Spinal cord (tissue), 10 donors: ENCODE results near the gene TPSG1. TPM values are rescaled to one million over a fixed set of nuclear protein-coding genes. Genes with fewer than 3 reads are reported as not detected.
A peak's percentile ranks its signal among the peaks of the same experiment; 100 is the strongest.
"Not testable (repeated sequence)": the region's sequence is repeated elsewhere in the genome, so short reads cannot be mapped to it uniquely, and the experiment has no call there.

ENCODE experiments used
- DNase-seq, 6 donors: peaks; one replicate each; pipeline versions ENCODE4 v3.0.0 to v3.0.0-alpha.2; 2013 to 2015; ENCODE audit warnings: low spot score in 6 of 6, low read depth in 4 of 6
- H3K27ac ChIP-seq: one replicate; pipeline ENCODE4 v1.5.1; 2013; ENCODE audit warnings: low read depth, low read length, control low read depth
- H3K27me3 ChIP-seq: one replicate; pipeline ENCODE4 v1.6.1; 2013; ENCODE audit warnings: low read length; ENCODE audit not compliant: control insufficient read depth, insufficient read depth
- H3K36me3 ChIP-seq: one replicate; pipeline ENCODE4 v1.6.1; 2013; ENCODE audit warnings: low read length; ENCODE audit not compliant: control insufficient read depth, insufficient read depth
- H3K4me1 ChIP-seq: one replicate; pipeline ENCODE4 v1.6.1; 2013; ENCODE audit warnings: low read length; ENCODE audit not compliant: control insufficient read depth, insufficient read depth
- H3K4me3 ChIP-seq: one replicate; pipeline ENCODE4 v1.5.1; 2013; ENCODE audit warnings: low read depth, low read length, control low read depth
- H3K9me3 ChIP-seq: one replicate; pipeline ENCODE4 v1.6.1; 2013; ENCODE audit warnings: low read length; ENCODE audit not compliant: control insufficient read depth, insufficient read depth
- WGBS: methylation state at CpG from one replicate; pipeline ENCODE4 v1.1.5; 2013; ENCODE audit warnings: missing lambda C conversion rate; ENCODE audit not compliant: insufficient coverage; 5-methylcytosine and 5-hydroxymethylcytosine counted together
- polyA plus RNA-seq, 2 donors: library from polyadenylated mRNA; unstranded; fragments of 120-200 nt; gene quantifications; one replicate each; pipeline ENCODE4 v1.2.1, GENCODE V29; 2013; ENCODE audit not compliant: insufficient read length in 2 of 2
- total RNA-seq, 2 donors: library from RNA; depleted of rRNA in 1 of 2; stranded (reverse); fragments of 120-200 nt in 1 of 2; fragments of >200 nt in 1 of 2; gene quantifications; one replicate each; pipeline versions ENCODE4 v1.2.3 to v1.2.4, GENCODE V29; 2013 to 2014
- donor health status: healthy.

Gene TPSG1
- total and polyA plus RNA-seq, 4 donors: 0.41 to 0.89 TPM; not detected in 2

GRCh38 chr16:1200014-1200627 is 24.9 kb downstream of the TPSG1 start:
- Histone ChIP-seq H3K9me3 (no peaks in the 10 kb centered on the region), H3K27ac (no peak overlapping the region), H3K27me3 (no peaks in the 10 kb centered on the region), H3K4me3 (no peak overlapping the region), H3K4me1 (no peaks in the 10 kb centered on the region), H3K36me3 (peaks cover 78% of the 10 kb centered on the region)
- WGBS: 94% methylated on average over 38 of the region's 38 CpGs
- no peak for DNase-seq

- H3K27me3 ChIP-seq: no peaks in the 10 kb centered on the region
- DNase-seq: no peak
- peaks cover 4% of the 10 kb centered on the region for H3K4me1 ChIP-seq
- H3K9me3 ChIP-seq: no peaks in the 10 kb centered on the region
- no peak overlapping the region for H3K4me3 ChIP-seq
- WGBS: 85% methylated on average over 9 of the region's 19 CpGs
- H3K36me3 ChIP-seq: peaks cover 75% of the 10 kb centered on the region
- H3K27ac ChIP-seq: no peak overlapping the region
These were observed 25.6 kb downstream of the TPSG1 start for GRCh38 chr16:1199347-1200013.

- H3K27ac ChIP-seq, H3K27me3 ChIP-seq, H3K4me1 ChIP-seq, H3K4me3 ChIP-seq, H3K9me3 ChIP-seq, DNase-seq: not testable (repeated sequence)
- H3K36me3 ChIP-seq: peaks cover 69% of the 10 kb centered on the region
- 87% methylated on average over 10 of the region's 44 CpGs for WGBS
These were observed 26.3 kb downstream of the TPSG1 start for GRCh38 chr16:1198671-1199346.

DNA sequence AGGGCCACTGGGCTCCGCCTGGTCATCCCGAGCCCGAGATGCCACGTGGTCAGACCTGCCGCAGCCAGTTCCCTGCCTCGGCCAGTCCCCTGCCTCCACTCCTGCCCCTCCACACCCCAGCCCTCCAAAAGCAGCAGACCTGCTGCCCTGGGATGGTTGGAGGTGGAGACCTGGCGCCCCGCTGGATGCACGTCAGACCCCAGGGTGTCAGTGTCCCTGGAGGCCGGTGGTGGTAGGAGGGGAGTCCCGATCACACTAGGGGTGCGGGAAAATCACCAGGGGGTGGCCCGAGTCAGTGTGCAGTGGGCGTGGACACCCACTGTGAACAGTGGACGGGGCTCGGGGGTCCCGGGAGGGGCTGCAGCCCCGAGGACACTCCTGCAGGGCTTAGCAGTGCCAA is 26.9 kb downstream of the TPSG1 start:
- Histone ChIP-seq H3K4me3 (no peak overlapping the region), H3K36me3 (peaks cover 66% of the 10 kb centered on the region), H3K27me3 (no peaks in the 10 kb centered on the region), H3K9me3 (no peaks in the 10 kb centered on the region), H3K27ac (no peak overlapping the region), H3K4me1 (peaks cover 16% of the 10 kb centered on the region)
- 91% methylated on average over 18 of the region's 18 CpGs for WGBS
- DNase-seq: no peak

DNA sequence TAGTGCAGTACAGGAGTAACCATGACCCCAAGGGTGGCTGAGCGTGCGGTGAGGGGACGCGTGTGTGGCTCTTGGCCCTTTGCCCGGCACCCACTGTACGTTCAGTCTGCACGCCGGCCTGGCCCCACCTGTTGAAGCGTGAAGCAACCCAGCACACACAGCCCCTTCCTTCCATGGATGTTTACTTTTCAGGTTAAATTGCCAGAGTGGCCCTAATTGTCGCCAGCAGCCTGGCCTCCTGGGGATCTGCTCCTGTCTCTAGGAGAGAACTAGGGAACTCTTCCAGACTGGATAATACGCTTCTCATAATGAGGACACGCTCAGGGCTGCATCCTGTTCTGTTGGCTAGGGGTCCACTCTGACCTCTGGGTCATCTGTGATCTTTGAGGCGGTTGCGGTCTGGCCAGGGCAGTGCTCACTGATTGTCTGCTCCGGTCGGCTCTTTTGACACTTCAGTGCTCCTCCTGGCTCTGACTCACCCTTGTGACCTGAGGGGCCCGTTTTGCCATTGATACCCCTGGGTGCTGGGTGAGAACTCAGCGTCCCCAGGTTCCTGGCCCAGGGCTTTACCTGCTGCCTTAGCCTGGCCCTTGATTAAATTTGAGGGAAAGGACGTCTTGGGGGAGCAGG is 27.7 kb downstream of the TPSG1 start:
- Histone ChIP-seq H3K27me3 (no peaks in the 10 kb centered on the region), H3K9me3 (no peaks in the 10 kb centered on the region), H3K4me3 (no peak overlapping the region), H3K4me1 (peaks cover 23% of the 10 kb centered on the region), H3K36me3 (peaks cover 57% of the 10 kb centered on the region), H3K27ac (no peak overlapping the region)
- 75% methylated on average over 19 of the region's 19 CpGs for WGBS
- DNase-seq: no peak

DNA sequence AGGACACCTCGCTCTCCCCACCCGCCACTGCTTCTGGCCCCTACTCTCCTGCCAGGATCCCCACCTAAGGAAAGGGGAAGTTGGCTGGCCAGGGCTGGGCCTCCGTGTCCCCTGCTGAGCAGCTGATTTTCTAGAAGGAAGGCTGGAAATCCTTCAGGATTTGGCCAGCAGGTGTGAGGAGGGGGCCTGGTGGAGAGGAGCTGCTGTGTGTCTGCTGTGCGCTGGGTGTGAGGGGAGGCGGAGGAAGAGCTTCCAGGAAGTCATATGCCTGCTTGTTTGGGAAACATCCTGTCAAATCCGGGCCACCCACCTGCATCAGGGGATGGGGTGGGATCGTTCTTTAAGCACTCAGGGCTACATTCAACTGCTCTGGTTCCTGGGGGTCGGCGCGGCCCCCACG is 28.6 kb downstream of the TPSG1 start:
- peaks cover 49% of the 10 kb centered on the region for H3K36me3 ChIP-seq
- no peak overlapping the region for H3K27ac ChIP-seq
- WGBS: 85% methylated on average over 11 of the region's 11 CpGs
- DNase-seq: no peak
- H3K4me3 ChIP-seq: no peak overlapping the region
- peaks cover 23% of the 10 kb centered on the region for H3K4me1 ChIP-seq
- H3K27me3 ChIP-seq: no peaks in the 10 kb centered on the region
- H3K9me3 ChIP-seq: no peaks in the 10 kb centered on the region

- WGBS: 85% methylated on average over 9 of the region's 14 CpGs
- H3K27ac ChIP-seq: no peak overlapping the region
These were observed 29.7 kb downstream of the TPSG1 start for GRCh38 chr16:1195393-1195666.

DNA sequence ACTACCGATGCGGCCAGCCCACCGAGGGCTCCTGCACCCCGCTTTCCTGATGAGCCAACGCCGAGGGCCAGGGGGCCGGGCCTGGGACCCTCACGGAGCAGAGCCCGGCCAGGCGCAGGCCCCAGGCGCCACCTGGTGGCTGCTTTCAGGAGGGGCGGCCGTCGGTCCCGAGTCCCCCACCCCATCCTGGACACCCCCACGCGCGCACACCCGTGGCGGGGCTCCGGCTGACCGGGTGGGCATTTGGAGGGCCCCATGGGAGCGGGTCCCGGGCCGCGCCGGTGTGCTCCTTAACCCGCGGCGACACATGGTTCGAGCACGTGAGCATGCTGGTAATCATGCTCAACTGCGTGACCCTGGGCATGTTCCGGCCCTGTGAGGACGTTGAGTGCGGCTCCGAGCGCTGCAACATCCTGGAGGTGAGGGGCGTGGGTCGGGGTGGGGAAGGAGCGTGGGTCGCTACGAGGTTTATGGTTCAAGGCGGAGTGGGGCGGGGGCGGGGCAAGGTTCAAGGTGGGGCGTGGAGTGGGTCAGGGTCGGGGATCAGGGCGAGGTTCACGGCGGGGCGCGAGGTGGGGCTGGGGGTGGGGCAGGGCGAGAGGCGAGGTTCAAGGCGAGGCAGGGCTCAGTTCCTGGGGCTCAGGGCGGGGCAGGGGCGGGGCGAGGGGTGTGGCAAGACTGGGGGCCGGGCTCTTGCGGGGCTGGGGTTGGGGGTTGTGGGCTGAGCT is 30.2 kb downstream of the TPSG1 start:
- peaks cover 23% of the 10 kb centered on the region for H3K4me1 ChIP-seq
- no peaks in the 10 kb centered on the region for H3K9me3 ChIP-seq
- no peak overlapping the region for H3K4me3 ChIP-seq
- H3K27ac ChIP-seq: no peak overlapping the region
- WGBS: 21% methylated on average over 48 of the region's 61 CpGs
- peaks cover 38% of the 10 kb centered on the region for H3K36me3 ChIP-seq
- DNase-seq: peak in 2 of 6 donors; percentile 40 to 50
- H3K27me3 ChIP-seq: no peaks in the 10 kb centered on the region

More at GRCh38 chr16:1195393-1195666, 29.7 kb downstream of the TPSG1 start:
- DNase-seq: no peak
- H3K4me3 ChIP-seq: no peak overlapping the region
- H3K9me3 ChIP-seq: no peaks in the 10 kb centered on the region
- H3K27me3 ChIP-seq: no peaks in the 10 kb centered on the region
- peaks cover 39% of the 10 kb centered on the region for H3K36me3 ChIP-seq
- H3K4me1 ChIP-seq: peaks cover 23% of the 10 kb centered on the region

DNA sequence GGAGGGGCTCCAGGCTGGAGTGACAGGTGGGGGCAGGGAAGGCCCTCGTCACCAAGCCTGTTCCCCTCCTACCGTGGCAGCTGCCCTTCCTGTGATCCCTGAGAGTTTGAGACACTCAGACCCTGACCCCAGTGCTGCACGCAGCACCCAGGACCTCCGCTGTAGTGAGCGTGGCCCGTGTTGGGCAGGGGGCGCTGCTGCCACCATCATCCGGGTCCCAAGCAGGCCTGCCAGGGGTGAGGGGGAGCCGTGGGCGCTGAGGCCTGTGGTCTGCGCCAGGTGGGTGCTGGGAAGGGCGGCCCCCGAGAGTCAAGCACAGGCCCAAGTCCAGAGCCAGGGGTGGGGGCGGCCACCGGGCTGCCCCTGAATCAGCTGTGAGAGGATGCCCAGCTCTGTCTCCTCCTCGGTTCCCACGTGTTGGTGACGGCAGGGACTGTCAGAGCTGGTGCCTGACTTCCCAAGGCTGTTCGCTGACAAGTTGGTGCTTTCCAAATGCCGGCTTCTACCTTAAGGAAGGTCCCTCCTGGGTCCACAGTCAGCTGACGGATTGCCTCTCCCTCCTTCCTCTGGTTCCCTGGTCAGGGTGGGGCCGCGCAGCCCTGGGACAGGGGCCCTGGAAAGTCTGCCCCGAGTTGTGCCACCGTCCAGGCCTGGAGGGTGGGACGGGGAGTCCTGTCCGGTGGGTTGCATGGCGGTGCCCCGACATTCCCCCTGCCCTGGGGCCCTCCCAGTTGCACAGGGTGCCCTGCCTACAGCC is 31.1 kb downstream of the TPSG1 start:
- 76% methylated on average over 28 of the region's 29 CpGs for WGBS
- H3K27me3 ChIP-seq: no peaks in the 10 kb centered on the region
- H3K9me3 ChIP-seq: no peaks in the 10 kb centered on the region
- H3K4me1 ChIP-seq: peaks cover 25% of the 10 kb centered on the region
- no peak overlapping the region for H3K4me3 ChIP-seq
- no peak for DNase-seq
- H3K36me3 ChIP-seq: peaks cover 38% of the 10 kb centered on the region
- H3K27ac ChIP-seq: no peak overlapping the region
